ENCODE measurements around the gene CDH23.

Gene CDH23

GRCh38 chr10:71589617-71590551 is 193.2 kb downstream of the CDH23 start:
- no peak for DNase-seq (ENCODE audit: low read depth)
- in situ Hi-C loops (cut with HindIII; ENCODE audit: low sequenced_read_pairs), result loop anchor here (25.0 kb wide), 1 partner anchor 203 kb away; the partner anchor contains the start of gene CDH23
- H3K4me3 ChIP-seq (ENCODE audit: low read depth, low read length), result no peak overlapping the region
- TF ChIP-seq CTCF (IDR thresholded peaks at IDR 0.05; ENCODE audit: low read depth, low read length, missing control alignments), result no peak

- TF ChIP-seq CTCF (IDR thresholded peaks at IDR 0.05; ENCODE audit: low read depth, low read length, missing control alignments), result no peak
- H3K4me3 ChIP-seq (ENCODE audit: low read depth, low read length), result no peak overlapping the region
- in situ Hi-C loops (cut with HindIII; ENCODE audit: low sequenced_read_pairs), result loop anchor here (25.0 kb wide), 1 partner anchor 204 kb away; the partner anchor contains the start of gene CDH23
- no peak for DNase-seq (ENCODE audit: low read depth)
These were observed 194.1 kb downstream of the CDH23 start for GRCh38 chr10:71590781-71591350.

GRCh38 chr10:71594934-71595571 is 198.3 kb downstream of the CDH23 start:
- H3K4me3 ChIP-seq (ENCODE audit: low read depth, low read length), result no peak overlapping the region
- no peak for TF ChIP-seq CTCF (IDR thresholded peaks at IDR 0.05; ENCODE audit: low read depth, low read length, missing control alignments)
- DNase-seq (ENCODE audit: low read depth), result no peak
- in situ Hi-C loops (cut with HindIII; ENCODE audit: low sequenced_read_pairs), result loop anchor here (5.0 to 25.0 kb wide), 2 partner anchors 43 to 208 kb away; partner anchors contain the start of gene CDH23

- in situ Hi-C loops (cut with HindIII; ENCODE audit: low sequenced_read_pairs), result loop anchor here (5.0 to 25.0 kb wide), 2 partner anchors 43 to 208 kb away; partner anchors contain the start of gene CDH23
These were observed 198.9 kb downstream of the CDH23 start for GRCh38 chr10:71595649-71596048.

GRCh38 chr10:71596127-71596526 is 199.4 kb downstream of the CDH23 start:
- no peak overlapping the region for H3K4me3 ChIP-seq (ENCODE audit: low read depth, low read length)
- in situ Hi-C loops (cut with HindIII; ENCODE audit: low sequenced_read_pairs), result loop anchor here (5.0 to 25.0 kb wide), 2 partner anchors 44 to 209 kb away; partner anchors contain the start of gene CDH23
- DNase-seq (ENCODE audit: low read depth), result no peak
- no peak for TF ChIP-seq CTCF (IDR thresholded peaks at IDR 0.05; ENCODE audit: low read depth, low read length, missing control alignments)

More at GRCh38 chr10:71595649-71596048, 198.9 kb downstream of the CDH23 start:
- no peak overlapping the region for H3K4me3 ChIP-seq (ENCODE audit: low read depth, low read length)
- DNase-seq (ENCODE audit: low read depth), result no peak
- no peak for TF ChIP-seq CTCF (IDR thresholded peaks at IDR 0.05; ENCODE audit: low read depth, low read length, missing control alignments)

- no peak overlapping the region for H3K4me3 ChIP-seq (ENCODE audit: low read depth, low read length)
- in situ Hi-C loops (cut with HindIII; ENCODE audit: low sequenced_read_pairs), result loop anchor here (5.0 to 25.0 kb wide), 2 partner anchors 44 to 209 kb away; partner anchors contain the start of gene CDH23
- no peak for DNase-seq (ENCODE audit: low read depth)
- no peak for TF ChIP-seq CTCF (IDR thresholded peaks at IDR 0.05; ENCODE audit: low read depth, low read length, missing control alignments)
These were observed 200.0 kb downstream of the CDH23 start for GRCh38 chr10:71596759-71597158.

Data from astrocyte of the cerebellum (primary cell).